Activated naive CD4-positive, alpha-beta T cell treated with anti-CD3 and anti-CD28 coated beads, Interleukin-2, amount 10 ng/mL, durations not matched to agents 7 days and 5 days (primary cell): ENCODE measurements around the gene CIAO2B.

Source experiments
- CTCF ChIA-PET: fragments of 350-600 bp; sonication (Branson Sonifier 250); formaldehyde crosslinking; loops from one replicate; lab custom pipeline; 2021; ENCODE audit warnings: antibody characterized with exemption; lab: Charles Lee
- DNase-seq: peaks from one replicate; pipeline ENCODE4 v3.0.0-alpha.2; 2020
- H3K27ac Mint-ChIP-seq: one replicate; pipeline ENCODE4 v1.8.0; 2021; ENCODE audit warnings: mild to moderate bottlenecking, moderate library complexity, mixed read lengths
- H3K27me3 Mint-ChIP-seq: one replicate; pipeline ENCODE4 v1.8.0; 2021; ENCODE audit warnings: mild to moderate bottlenecking, mixed read lengths
- H3K36me3 Mint-ChIP-seq: one replicate; pipeline ENCODE4 v1.8.0; 2021; ENCODE audit warnings: mixed read lengths
- H3K4me1 Mint-ChIP-seq: one replicate; pipeline ENCODE4 v1.8.0; 2021; ENCODE audit warnings: mixed read lengths
- H3K4me3 Mint-ChIP-seq: one replicate; pipeline ENCODE4 v1.8.0; 2021; ENCODE audit warnings: mild to moderate bottlenecking, moderate library complexity, mixed read lengths
- H3K9me3 Mint-ChIP-seq: one replicate; pipeline ENCODE4 v1.8.0; 2021; ENCODE audit warnings: mixed read lengths

The CIAO2B gene

GRCh38 chr16:66905633-66906539 lies 28.3 kb downstream of the CIAO2B start:
- H3K36me3 Mint-ChIP-seq: no peaks in the 10 kb centered on the region
- peak; percentile 84 for DNase-seq
- CTCF ChIA-PET: interaction anchor here (0.6 to 2.5 kb wide), 6 partner anchors 11 to 374 kb away, joined by 3 to 15 read pairs (median 5); no protein-coding TSS in a partner anchor
- no peak overlapping the region for H3K4me3 Mint-ChIP-seq
- H3K27me3 Mint-ChIP-seq: peaks cover 23% of the 10 kb centered on the region
- H3K27ac Mint-ChIP-seq: no peak overlapping the region
- no peaks in the 10 kb centered on the region for H3K9me3 Mint-ChIP-seq
- peaks cover 13% of the 10 kb centered on the region for H3K4me1 Mint-ChIP-seq

- Mint-ChIP-seq H3K27ac (no peak overlapping the region), H3K4me3 (no peak overlapping the region), H3K27me3 (peaks cover 23% of the 10 kb centered on the region), H3K36me3 (no peaks in the 10 kb centered on the region), H3K4me1 (peaks cover 13% of the 10 kb centered on the region), H3K9me3 (no peaks in the 10 kb centered on the region)
- DNase-seq: no peak
- CTCF ChIA-PET: interaction anchor here (1.5 to 2.5 kb wide), 4 partner anchors 10 to 37 kb away, joined by 4 to 15 read pairs (median 5); no protein-coding TSS in a partner anchor
These were observed 29.2 kb downstream of the CIAO2B start for GRCh38 chr16:66904846-66905632.

DNA sequence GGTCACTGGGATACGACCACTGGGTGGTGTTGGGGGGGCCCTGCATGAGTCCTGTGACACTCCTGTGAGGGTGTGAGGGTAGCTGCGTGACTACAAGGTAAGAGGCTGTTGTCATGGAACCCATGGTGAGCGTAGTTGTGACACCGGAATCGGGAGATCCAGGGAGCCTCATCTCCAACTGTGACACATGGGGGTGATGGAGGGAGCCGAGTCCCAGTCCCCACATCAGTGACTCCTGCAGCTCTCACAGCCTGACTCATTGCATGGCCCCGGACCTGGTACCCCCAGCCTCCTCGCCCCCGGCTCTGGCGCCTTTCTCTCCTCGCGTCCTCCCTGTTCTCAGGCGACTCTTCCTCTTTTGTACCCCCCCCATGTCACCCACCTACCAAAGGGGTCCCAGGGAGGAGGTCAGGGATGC lies 29.8 kb downstream of the CIAO2B start:
- no peak overlapping the region for H3K27ac Mint-ChIP-seq
- H3K9me3 Mint-ChIP-seq: no peaks in the 10 kb centered on the region
- H3K4me3 Mint-ChIP-seq: no peak overlapping the region
- peaks cover 22% of the 10 kb centered on the region for H3K27me3 Mint-ChIP-seq
- CTCF ChIA-PET: interaction anchor here (0.8 to 2.5 kb wide), 5 partner anchors 9 to 43 kb away, joined by 3 to 15 read pairs (median 5); no protein-coding TSS in a partner anchor
- no peaks in the 10 kb centered on the region for H3K36me3 Mint-ChIP-seq
- DNase-seq: no peak
- peaks cover 13% of the 10 kb centered on the region for H3K4me1 Mint-ChIP-seq

- Mint-ChIP-seq H3K27me3 (peaks cover 23% of the 10 kb centered on the region), H3K4me1 (peaks cover 13% of the 10 kb centered on the region), H3K36me3 (no peaks in the 10 kb centered on the region), H3K4me3 (no peak overlapping the region), H3K27ac (no peak overlapping the region), H3K9me3 (no peaks in the 10 kb centered on the region)
- CTCF ChIA-PET: interaction anchor here (0.6 to 1.5 kb wide), 5 partner anchors 9 to 44 kb away, joined by 3 to 10 read pairs (median 4); no protein-coding TSS in a partner anchor
- DNase-seq: no peak
These were observed 30.4 kb downstream of the CIAO2B start for GRCh38 chr16:66903544-66904427.

DNA sequence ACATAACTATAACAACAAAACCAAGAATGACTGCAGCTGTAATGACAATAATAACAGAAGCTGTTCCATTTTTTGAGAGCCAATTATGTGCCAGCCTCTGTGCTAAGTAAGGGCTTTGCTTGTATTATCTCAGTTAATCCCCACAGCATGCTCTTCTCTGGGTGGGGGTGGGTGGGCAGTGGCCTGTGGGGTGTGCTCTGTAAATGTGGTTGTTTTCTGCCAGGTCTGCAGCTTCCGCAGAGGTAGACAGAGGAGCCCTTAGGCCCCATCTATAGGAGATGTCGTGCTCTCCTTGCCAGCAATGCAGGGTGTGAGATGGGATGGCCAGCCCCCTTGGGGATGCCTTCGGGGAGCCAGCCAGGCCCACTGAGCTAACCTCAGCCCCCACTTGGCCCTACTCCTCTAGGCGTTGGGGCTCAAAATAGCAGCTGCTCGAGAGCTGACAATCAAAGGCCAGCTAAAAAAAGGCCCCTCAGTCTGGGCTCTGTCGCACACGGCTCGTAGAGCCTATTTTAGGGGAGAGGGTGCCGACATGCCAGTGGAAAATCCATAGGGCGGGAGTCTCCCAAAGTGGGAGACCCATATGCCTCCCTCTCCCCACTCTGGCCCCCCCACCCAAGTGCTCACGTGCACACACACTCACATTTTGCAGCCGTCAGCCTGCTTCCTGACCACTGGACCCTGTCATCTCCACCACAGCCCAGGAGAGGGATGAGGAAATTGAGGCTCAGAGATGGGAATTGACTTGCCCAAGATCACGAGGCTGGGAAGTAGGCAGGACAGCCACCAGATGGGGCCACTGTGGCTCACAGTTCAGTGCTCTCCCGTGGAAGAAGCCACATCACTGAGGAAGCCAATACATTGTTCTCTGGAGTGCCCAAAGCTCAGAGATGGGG lies 31.3 kb downstream of the CIAO2B start:
- Mint-ChIP-seq H3K4me3 (no peak overlapping the region), H3K27ac (no peak overlapping the region), H3K36me3 (no peaks in the 10 kb centered on the region), H3K27me3 (peaks cover 23% of the 10 kb centered on the region), H3K9me3 (no peaks in the 10 kb centered on the region), H3K4me1 (peaks cover 13% of the 10 kb centered on the region)
- no peak for DNase-seq
- CTCF ChIA-PET: interaction anchor here (0.6 to 1.5 kb wide), 4 partner anchors 8 to 26 kb away, joined by 4 to 10 read pairs (median 6); no protein-coding TSS in a partner anchor

DNA sequence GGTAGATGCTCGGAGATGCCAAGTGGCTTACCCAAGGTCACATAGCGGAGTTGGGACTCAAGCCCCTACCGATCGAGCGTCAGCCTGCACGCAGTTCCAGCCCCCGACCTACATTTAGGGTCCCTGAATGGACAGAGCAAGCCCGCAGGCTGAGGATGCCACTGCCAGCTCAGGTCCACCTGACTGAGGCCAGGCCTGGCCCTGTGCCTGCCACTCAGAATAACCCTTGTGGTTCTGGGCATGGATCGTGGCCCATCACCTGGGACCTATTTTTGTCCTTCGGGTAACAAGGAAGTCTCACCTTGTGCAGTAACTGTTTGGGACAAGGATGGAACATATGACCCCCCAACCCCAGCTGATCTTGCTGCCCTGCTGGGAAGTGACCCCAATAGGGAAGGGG lies 32.6 kb downstream of the CIAO2B start:
- DNase-seq: no peak
- Mint-ChIP-seq H3K27ac (no peak overlapping the region), H3K4me3 (no peak overlapping the region), H3K9me3 (no peaks in the 10 kb centered on the region), H3K36me3 (no peaks in the 10 kb centered on the region), H3K4me1 (peaks cover 12% of the 10 kb centered on the region), H3K27me3 (peaks cover 23% of the 10 kb centered on the region)
- CTCF ChIA-PET: interaction anchor here (10.5 kb wide), 1 partner anchor 24 kb away, joined by 135 read pairs; the partner anchor contains the start of gene RRAD

GRCh38 chr16:66900721-66901441 lies 33.3 kb downstream of the CIAO2B start:
- no peak overlapping the region for H3K4me3 Mint-ChIP-seq
- no peaks in the 10 kb centered on the region for H3K36me3 Mint-ChIP-seq
- no peak for DNase-seq
- H3K27ac Mint-ChIP-seq: no peak overlapping the region
- peaks cover 23% of the 10 kb centered on the region for H3K27me3 Mint-ChIP-seq
- no peaks in the 10 kb centered on the region for H3K9me3 Mint-ChIP-seq
- CTCF ChIA-PET: interaction anchor here (1.0 to 10.5 kb wide), 2 partner anchors 9 to 25 kb away, joined by 3 to 135 read pairs; partner anchors contain the start of gene RRAD
- H3K4me1 Mint-ChIP-seq: peaks cover 5% of the 10 kb centered on the region

GRCh38 chr16:66899945-66900710 lies 34.1 kb downstream of the CIAO2B start:
- CTCF ChIA-PET: interaction anchor here (1.0 to 10.5 kb wide), 2 partner anchors 10 to 26 kb away, joined by 3 to 135 read pairs; partner anchors contain the start of gene RRAD
- no peaks in the 10 kb centered on the region for H3K36me3 Mint-ChIP-seq
- H3K4me3 Mint-ChIP-seq: no peak overlapping the region
- no peaks in the 10 kb centered on the region for H3K9me3 Mint-ChIP-seq
- H3K27ac Mint-ChIP-seq: no peak overlapping the region
- H3K27me3 Mint-ChIP-seq: peaks cover 20% of the 10 kb centered on the region
- H3K4me1 Mint-ChIP-seq: peaks cover 2% of the 10 kb centered on the region
- DNase-seq: no peak

DNA sequence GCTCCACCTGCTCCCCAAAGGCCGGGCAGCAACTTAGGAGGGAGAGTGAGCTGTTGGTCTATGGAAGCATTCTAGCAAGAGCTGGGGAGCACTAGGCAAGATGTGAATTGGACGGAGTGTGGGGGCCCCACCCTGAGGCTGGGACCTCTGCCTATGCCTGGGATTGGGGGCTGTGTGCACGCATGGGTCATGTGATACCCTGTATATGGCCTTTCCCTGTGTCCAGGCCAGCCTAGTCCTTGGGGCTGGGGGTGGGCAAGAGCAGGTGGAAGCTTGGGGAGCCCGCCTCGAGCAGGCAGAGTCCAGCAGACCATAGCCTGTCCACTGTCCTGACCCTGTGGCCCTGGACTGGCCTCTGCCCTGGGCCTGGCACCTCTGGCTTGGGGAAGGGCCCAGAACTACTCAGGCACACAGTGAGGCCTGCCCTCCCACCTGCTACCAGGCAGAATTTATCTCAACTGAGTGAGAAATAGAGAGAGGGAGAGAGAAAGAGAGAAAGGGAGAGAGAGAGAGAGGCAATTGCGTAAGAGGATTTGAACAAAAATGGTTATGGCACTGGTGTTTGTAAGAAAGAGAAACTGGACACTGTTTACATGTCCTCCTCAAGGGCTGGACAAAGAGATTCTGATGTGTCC lies 34.8 kb downstream of the CIAO2B start:
- DNase-seq: no peak
- Mint-ChIP-seq H3K4me1 (peaks cover 3% of the 10 kb centered on the region), H3K27me3 (peaks cover 19% of the 10 kb centered on the region), H3K4me3 (no peak overlapping the region), H3K27ac (no peak overlapping the region), H3K9me3 (no peaks in the 10 kb centered on the region), H3K36me3 (no peaks in the 10 kb centered on the region)
- CTCF ChIA-PET: interaction anchor here (10.5 kb wide), 1 partner anchor 26 kb away, joined by 135 read pairs; the partner anchor contains the start of gene RRAD

DNA sequence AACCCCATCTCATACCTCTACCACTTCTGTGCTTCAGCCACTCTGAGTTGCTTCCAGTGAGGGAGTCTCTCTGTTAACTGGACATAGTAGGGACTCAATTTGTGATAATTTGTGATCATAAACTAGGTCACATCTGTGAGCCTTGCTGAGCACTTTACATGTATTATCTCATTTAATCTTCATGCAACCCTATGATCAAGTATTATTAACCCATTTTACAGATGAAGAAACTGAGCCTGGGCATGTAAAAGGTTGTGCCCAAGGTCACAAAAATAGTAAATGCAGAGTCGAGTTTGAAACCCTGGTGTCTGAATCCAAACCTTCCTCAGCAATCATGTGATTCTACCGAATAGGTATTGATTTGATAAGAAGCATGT lies 35.3 kb downstream of the CIAO2B start:
- DNase-seq: no peak
- no peak overlapping the region for H3K4me3 Mint-ChIP-seq
- no peak overlapping the region for H3K27ac Mint-ChIP-seq
- peaks cover 19% of the 10 kb centered on the region for H3K27me3 Mint-ChIP-seq
- no peaks in the 10 kb centered on the region for H3K36me3 Mint-ChIP-seq
- CTCF ChIA-PET: interaction anchor here (1.0 to 10.5 kb wide), 2 partner anchors 27 to 256 kb away, joined by 3 to 135 read pairs; partner anchors contain the start of gene RRAD
- peaks cover 5% of the 10 kb centered on the region for H3K4me1 Mint-ChIP-seq
- H3K9me3 Mint-ChIP-seq: no peaks in the 10 kb centered on the region

- DNase-seq: no peak
These were observed 36.0 kb downstream of the CIAO2B start for GRCh38 chr16:66898207-66898606.

More at GRCh38 chr16:66898207-66898606, 36.0 kb downstream of the CIAO2B start:
- no peak overlapping the region for H3K4me3 Mint-ChIP-seq
- H3K9me3 Mint-ChIP-seq: no peaks in the 10 kb centered on the region
- H3K36me3 Mint-ChIP-seq: peaks cover under 1% of the 10 kb centered on the region
- peaks cover 19% of the 10 kb centered on the region for H3K27me3 Mint-ChIP-seq
- CTCF ChIA-PET: interaction anchor here (1.0 to 10.5 kb wide), 3 partner anchors 28 to 257 kb away, joined by 3 to 135 read pairs (median 5); partner anchors contain the start of gene RRAD
- H3K4me1 Mint-ChIP-seq: peaks cover 7% of the 10 kb centered on the region
- H3K27ac Mint-ChIP-seq: no peak overlapping the region
